Lower leg skin (tissue), 3 donors: ENCODE data around the gene ADGRG4.
"Not testable (repeated sequence)": the region's sequence is repeated elsewhere in the genome, so short reads cannot be mapped to it uniquely, and the experiment has no call there.

Experiments
- CTCF ChIP-seq, 3 donors: fragments of 450-650 bp; IDR thresholded peaks; one replicate each; pipeline ENCODE4 v1.5.1; 2016; ENCODE audit warnings: antibody characterized with exemption in 3 of 3, mild to moderate bottlenecking in 3 of 3, moderate library complexity in 2 of 3
- POLR2A ChIP-seq, 2 donors: fragments of 450-650 bp; IDR thresholded peaks; one replicate each; pipeline ENCODE4 v1.6.1; 2016 to 2017; ENCODE audit warnings: antibody characterized with exemption in 2 of 2, mild to moderate bottlenecking in 1 of 2, moderate library complexity in 1 of 2

GRCh38 chrX:136286375-136286774 is 14.4 kb upstream of the ADGRG4 start:
- TF ChIP-seq CTCF, POLR2A (IDR thresholded peaks at IDR 0.05): not testable (repeated sequence)
